GM18520 (cell line): ENCODE measurements around the gene PRORP.
A peak's percentile ranks its signal among the peaks of the same experiment; 100 is the strongest.
"Not testable (repeated sequence)": the region's sequence is repeated elsewhere in the genome, so short reads cannot be mapped to it uniquely, and the experiment has no call there.

Experiments
- ATAC-seq: cut with Tn5 transposase; IDR thresholded peaks from one replicate; pipeline ENCODE4 v1.9.1; 2021; ENCODE audit not compliant: unreplicated experiment

The PRORP gene

GRCh38 chr14:35121887-35122695 lies at the start of gene PRORP, which contains the start of gene PPP2R3C:
PRORP (plus strand) TSS chr14:35122552; CDS start chr14:35123246, 694 bp downstream.
PPP2R3C (minus strand) TSS chr14:35121990; CDS start chr14:35121959, 31 bp downstream.
- ATAC-seq, result peak; percentile 77

GRCh38 chr14:35073486-35073885 lies 48.9 kb upstream of the PRORP start:
- no peak for ATAC-seq

- no peak for ATAC-seq
Observed at GRCh38 chr14:35078082-35078481, 44.3 kb upstream of the PRORP start.

- ATAC-seq, result no peak
Observed at GRCh38 chr14:35079742-35080141, 42.6 kb upstream of the PRORP start.

- no peak for ATAC-seq
Observed at GRCh38 chr14:35083530-35084150, 38.7 kb upstream of the PRORP start.

GRCh38 chr14:35085441-35085840 lies 36.9 kb upstream of the PRORP start:
- no peak for ATAC-seq

- no peak for ATAC-seq
Observed at GRCh38 chr14:35088514-35088913, 33.8 kb upstream of the PRORP start.

- ATAC-seq, result not testable (repeated sequence)
Observed at GRCh38 chr14:35094645-35095044, 27.7 kb upstream of the PRORP start.

GRCh38 chr14:35107866-35108265 lies 14.5 kb upstream of the PRORP start:
- no peak for ATAC-seq

- no peak for ATAC-seq
Observed at GRCh38 chr14:35112641-35113040, 9.7 kb upstream of the PRORP start.

- ATAC-seq, result no peak
Observed at GRCh38 chr14:35113308-35113950, 8.9 kb upstream of the PRORP start.

- no peak for ATAC-seq
Observed at GRCh38 chr14:35114036-35114435, 8.3 kb upstream of the PRORP start.

- no peak for ATAC-seq
Observed at GRCh38 chr14:35116242-35116641, 6.1 kb upstream of the PRORP start.

GRCh38 chr14:35117112-35117511 lies 5.2 kb upstream of the PRORP start:
- ATAC-seq, result no peak

GRCh38 chr14:35121026-35121886 lies 1.1 kb upstream of the PRORP start:
- ATAC-seq, result no peak

GRCh38 chr14:35122696-35123387 lies 490 bp downstream of the PRORP start:
- ATAC-seq, result no peak

GRCh38 chr14:35123388-35123703 lies 994 bp downstream of the PRORP start:
- ATAC-seq, result no peak

GRCh38 chr14:35124127-35124526 lies 1.8 kb downstream of the PRORP start:
- no peak for ATAC-seq

GRCh38 chr14:35133542-35134328 lies 11.4 kb downstream of the PRORP start:
- ATAC-seq, result no peak
